EH (cell line): ENCODE measurements around the gene PRR23A.
"Not testable (repeated sequence)": the region's sequence is repeated elsewhere in the genome, so short reads cannot be mapped to it uniquely, and the experiment has no call there.

ENCODE experiments used
- DNase-seq: peaks from one replicate; pipeline ENCODE4 v3.0.0-alpha.2; 2015; ENCODE audit warnings: low read depth

PRR23A gene

DNA sequence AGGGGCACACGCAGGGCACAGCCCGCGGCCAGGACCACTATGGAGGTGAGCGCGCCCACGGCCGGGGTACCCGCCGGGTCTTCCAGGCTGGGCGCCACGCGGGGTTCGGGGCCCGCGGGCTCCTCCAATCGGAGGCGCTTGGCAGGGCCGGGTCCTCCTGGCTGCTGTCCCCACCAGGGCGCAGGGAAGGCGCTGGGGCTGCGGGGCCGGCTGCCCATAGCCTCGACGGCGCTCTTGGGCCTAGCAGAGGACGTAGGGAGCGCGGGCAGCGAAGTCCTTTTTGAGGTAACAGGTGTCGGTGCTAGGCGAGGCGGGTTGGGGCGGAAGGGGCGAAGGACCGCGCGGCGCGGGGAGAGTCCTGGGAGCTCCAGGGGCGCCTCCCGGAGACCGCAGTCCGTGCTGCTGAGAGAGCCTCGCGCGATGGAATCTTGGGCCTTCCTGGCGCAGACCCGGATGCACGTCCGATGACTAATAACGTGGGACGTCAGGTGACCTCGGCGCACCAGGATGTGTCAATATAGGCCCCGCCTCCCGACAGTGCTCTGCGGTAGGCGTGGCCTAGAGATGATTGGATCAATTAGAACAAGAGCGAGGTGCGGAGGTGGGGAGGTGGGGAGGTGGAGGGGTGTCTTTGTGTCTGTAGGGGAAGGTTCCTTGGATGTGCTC is at the start of gene PRR23A:
TSS of gene PRR23A (minus strand) at position 218 of the 666 bp plus-strand sequence. CDS start at position 218, 0 bp downstream.
- DNase-seq: no peak

GRCh38 chr3:139052802-139053600 is 46.9 kb upstream of the PRR23A start:
- DNase-seq: no peak

- no peak for DNase-seq
Observed at GRCh38 chr3:139044366-139045210, 38.5 kb upstream of the PRR23A start, which contains the start of gene PRR23C. PRR23C (minus strand) TSS chr3:139044892; CDS start chr3:139044620, 272 bp downstream.

DNA sequence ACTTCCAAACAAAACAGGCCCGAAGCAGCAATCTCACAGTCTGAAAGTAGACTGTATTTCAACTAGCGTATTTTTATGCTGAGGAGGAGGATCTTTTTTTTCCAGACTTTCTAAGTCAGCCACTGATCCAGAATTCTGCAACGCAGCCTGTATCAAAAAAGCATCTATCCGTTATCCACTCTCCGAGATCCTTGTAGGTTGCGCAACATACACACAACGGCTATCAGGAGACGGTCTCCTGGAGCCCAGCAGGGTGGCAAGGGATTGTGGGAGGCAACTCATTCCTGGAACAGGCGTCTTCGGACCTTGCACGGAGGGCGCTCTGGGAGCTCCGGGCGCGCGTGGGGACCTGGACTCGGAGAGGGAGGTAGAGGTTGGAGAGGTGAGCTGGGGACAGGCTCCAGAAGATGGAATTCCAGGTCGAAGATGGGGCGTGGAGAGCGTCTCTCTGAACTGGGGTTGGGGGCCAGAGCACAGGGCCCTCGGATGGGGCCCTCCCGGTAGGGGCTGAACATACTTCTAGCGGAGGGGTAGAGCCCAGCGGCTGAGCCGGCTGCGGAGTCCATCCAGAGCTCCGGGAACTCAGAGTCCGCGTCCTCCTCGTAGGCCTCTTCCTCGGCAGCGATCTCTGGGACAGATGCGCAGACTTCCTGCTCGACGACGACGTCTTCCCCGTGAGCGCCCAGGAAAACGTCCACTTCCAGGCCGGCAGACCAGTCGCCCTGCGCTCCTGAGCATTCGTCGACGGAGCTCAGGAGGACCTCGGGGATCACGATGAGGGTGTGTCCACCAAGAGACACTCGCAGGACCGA is 37.7 kb upstream of the PRR23A start:
- DNase-seq: no peak

- DNase-seq: no peak
Observed at GRCh38 chr3:139037478-139037877, 31.4 kb upstream of the PRR23A start.

DNA sequence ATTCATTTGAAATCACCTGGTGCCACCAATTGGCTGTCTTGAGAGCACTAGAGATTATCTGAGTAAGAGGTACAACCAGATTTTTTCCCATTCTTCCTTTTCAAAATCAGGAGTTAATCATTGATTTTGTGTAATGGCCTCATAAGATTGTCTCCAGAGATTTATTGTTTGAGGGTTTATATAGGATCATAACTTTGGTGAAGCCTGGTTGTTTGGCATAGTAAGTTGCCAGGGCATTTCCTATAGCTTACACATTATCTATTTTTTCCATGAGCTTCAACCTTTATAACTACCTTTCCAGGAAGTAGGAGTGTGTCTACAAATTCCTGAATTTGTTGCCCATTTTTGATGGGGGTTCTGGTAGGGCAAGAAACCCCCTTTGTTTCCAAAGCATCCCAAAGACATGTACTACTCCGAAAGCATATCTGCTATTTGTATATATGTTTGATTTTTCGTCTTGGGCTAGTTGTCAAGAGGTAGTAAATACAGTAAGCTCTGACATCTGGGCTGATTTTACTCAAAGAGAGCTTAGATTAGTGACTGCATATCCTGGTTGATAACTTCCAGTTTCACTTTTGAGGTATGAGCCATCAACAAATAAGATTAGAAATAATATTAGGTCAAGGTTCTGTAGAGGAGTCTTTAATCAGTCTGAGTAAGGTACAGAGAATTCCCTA is 26.4 kb upstream of the PRR23A start:
- no peak for DNase-seq

DNA sequence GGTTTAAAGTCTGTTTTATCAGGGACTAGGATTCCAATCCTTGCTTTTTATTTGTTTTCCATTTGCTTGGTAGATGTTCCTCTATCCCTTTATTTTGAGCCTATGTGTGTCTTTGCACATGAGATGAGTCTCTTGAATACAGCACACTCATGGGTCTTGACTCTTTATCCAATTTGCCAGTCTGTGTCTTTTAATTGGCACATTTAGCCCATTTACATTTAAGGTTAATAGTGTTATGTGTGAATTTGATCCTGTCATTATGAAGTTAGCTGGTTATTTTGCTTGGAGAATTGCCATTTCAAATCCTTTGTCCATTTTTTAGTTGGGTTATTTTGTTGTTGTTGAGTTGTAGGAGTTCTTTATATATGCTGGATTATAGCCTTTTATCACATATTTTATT is 24.5 kb upstream of the PRR23A start:
- not testable (repeated sequence) for DNase-seq

GRCh38 chr3:139024968-139025367 is 18.9 kb upstream of the PRR23A start:
- DNase-seq: no peak

- DNase-seq: no peak
Observed at GRCh38 chr3:139020868-139021234, 14.8 kb upstream of the PRR23A start, which contains the start of gene PRR23B. PRR23B (minus strand) TSS chr3:139020926; CDS start chr3:139020661, 265 bp downstream.

GRCh38 chr3:139020036-139020867 is 14.2 kb upstream of the PRR23A start:
- DNase-seq: no peak

- DNase-seq: no peak
Observed at GRCh38 chr3:139016430-139017048, 10.5 kb upstream of the PRR23A start.

DNA sequence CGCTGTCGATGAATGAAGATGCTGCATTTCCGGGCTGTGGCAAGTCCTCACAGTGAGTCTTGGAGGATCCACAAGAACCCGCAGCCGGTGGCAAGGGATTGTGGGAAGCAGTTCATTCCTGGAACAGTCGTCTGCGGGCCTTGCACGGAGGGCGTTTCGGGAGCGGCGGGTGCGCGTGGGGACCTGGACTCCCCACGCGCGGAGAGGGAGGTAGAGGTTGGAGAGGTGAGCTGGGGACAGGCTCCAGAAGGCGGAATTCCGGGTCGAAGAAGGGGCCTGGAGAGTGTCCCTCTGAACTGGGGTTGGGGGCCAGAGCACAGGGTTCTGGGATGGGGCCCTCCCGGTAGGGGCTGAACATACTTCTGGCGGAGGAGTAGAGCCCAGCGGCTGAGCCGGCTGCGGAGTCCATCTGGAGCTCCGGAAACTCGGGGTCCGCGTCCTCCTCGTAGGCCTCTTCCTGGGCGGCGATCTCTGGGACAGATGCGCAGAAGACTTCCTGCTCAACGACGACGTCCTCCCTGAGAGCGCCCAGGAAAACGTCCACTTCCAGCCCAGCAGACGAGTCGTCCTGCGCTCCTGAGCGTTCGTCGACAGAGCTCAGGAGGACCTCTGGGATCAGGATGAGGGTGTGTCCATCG is 593 bp downstream of the PRR23A start:
- no peak for DNase-seq

DNA sequence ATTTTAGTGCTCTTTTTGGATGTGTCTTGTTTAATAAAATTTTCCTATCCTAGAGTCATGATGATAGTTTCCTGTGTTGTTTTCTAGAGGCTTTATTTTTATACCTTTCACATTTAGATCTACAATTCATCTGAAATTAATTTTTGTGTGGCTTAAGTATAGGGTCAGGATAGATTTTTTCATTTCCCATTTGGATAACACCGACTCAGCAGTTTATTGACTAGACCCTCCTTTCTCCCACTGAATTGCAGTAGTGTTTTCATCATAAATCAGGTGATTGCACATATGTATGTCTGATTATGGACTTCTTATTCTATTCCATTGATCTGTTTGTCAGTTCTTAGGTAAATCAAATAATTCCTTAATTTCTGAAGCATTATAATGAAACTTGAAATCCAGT is 10.4 kb downstream of the PRR23A start:
- no peak for DNase-seq

DNA sequence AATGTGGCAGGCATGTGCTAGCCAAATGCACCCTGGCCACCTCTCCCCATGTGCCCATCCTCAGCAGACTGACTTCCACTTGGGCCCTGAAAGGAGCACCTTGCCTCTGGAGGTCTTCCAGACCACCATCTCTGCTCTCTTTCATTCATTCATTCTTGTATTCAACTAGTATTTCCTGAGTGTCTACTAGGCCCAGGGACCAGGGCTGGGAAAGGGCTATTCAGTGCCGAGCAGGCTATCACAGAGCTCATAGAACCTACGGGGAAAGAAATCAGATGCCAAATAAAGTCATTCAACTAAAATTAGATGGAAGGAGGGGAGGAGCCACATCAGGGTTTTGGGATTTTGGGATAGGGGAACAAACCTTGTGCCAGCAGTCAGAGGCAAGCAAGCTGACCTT is 18.9 kb downstream of the PRR23A start:
- no peak for DNase-seq

- no peak for DNase-seq
Observed at GRCh38 chr3:138985932-138986331, 20.1 kb downstream of the PRR23A start.

- DNase-seq: no peak
Observed at GRCh38 chr3:138984816-138985215, 21.3 kb downstream of the PRR23A start.

- DNase-seq: no peak
Observed at GRCh38 chr3:138976047-138976446, 30.0 kb downstream of the PRR23A start.

GRCh38 chr3:138975351-138975750 is 30.7 kb downstream of the PRR23A start:
- no peak for DNase-seq

- peak; percentile 33 for DNase-seq
Observed at GRCh38 chr3:138974462-138974861, 31.6 kb downstream of the PRR23A start.
